Mucosa of descending colon (tissue), 3 donors: ENCODE results near the gene CDKN1C. TPM values are rescaled to one million over a fixed set of nuclear protein-coding genes. Genes with fewer than 3 reads are reported as not detected.

Source experiments
- ATAC-seq: fragments of 200-7000 bp; cut with Tn5 transposase; one replicate; pipeline ENCODE4 v1.9.1; 2020; ENCODE audit warnings: mild to moderate bottlenecking, moderate library complexity
- DNase-seq, 3 donors: peaks; one replicate each; pipeline ENCODE4 v3.0.0-alpha.2; 2020
- H3K36me3 ChIP-seq: fragments of 200-600 bp; one replicate; pipeline ENCODE4 v1.8.0; 2021; ENCODE audit warnings: low read depth, mild to moderate bottlenecking
- H3K4me1 ChIP-seq: fragments of 200-600 bp; one replicate; pipeline ENCODE4 v1.8.0; 2021; ENCODE audit warnings: low read depth, mild to moderate bottlenecking
- H3K4me3 ChIP-seq: fragments of 200-600 bp; one replicate; pipeline ENCODE4 v1.8.0; 2021; ENCODE audit warnings: mild to moderate bottlenecking
- H3K9me3 ChIP-seq: fragments of 200-600 bp; one replicate; pipeline ENCODE4 v1.8.0; 2021; ENCODE audit warnings: mild to moderate bottlenecking
- CTCF ChIP-seq: fragments of 200-600 bp; IDR thresholded peaks from one replicate; pipeline ENCODE4 v1.8.0; 2022; ENCODE audit warnings: antibody characterized with exemption, mild to moderate bottlenecking
- intact Hi-C, 2 donors: fragments of 100-400 bp; cut with DNase I in 1 of 2; cut with micrococcal nuclease in 1 of 2; formaldehyde crosslinking; loops; one replicate each; pipeline versions ENCODE4 v1.11.0 to v1.11.1; 2022; cut with DNase I, micrococcal nuclease
- total RNA-seq, 3 donors: library from RNA; stranded (reverse); fragmentation: NEBNext Ultra II Directional in 2 of 3; extraction: Animal tissue kit (Norgen Biotek cat#: 25700) in 2 of 3; gene quantifications; one replicate each; pipeline versions ENCODE4 v1.2.1 to v1.2.4, GENCODE V29; 2021 to 2023
- donor health status: DM: no; HTN: no; CAD: no; lungs with moderate emphysema.
- donor health status: DM: no; HTN: no; CAD: no.
- donor health status: DM: no; HTN: yes; CAD: no.

Gene CDKN1C
- total RNA-seq, 3 donors from 2014 or later: 3.0 to 40.3 (median 10.2) TPM

GRCh38 chr11:2898366-2899079 lies 12.9 kb upstream of the CDKN1C start:
- no peak for TF ChIP-seq CTCF
- DNase-seq (peak; percentile 57 to 85 (median 59)), ATAC-seq (no peak)
- intact Hi-C loops: loop anchor here in 1 of 2 donors (10.0 kb wide), 1 partner anchor 474 kb away; no protein-coding TSS in a partner anchor
- peaks cover 9% of the 10 kb centered on the region for H3K4me1 ChIP-seq
- no peaks in the 10 kb centered on the region for H3K36me3 ChIP-seq
- no peaks in the 10 kb centered on the region for H3K9me3 ChIP-seq
- no peak overlapping the region for H3K4me3 ChIP-seq

- H3K36me3 ChIP-seq: no peaks in the 10 kb centered on the region
- TF ChIP-seq CTCF: no peak
- no peaks in the 10 kb centered on the region for H3K9me3 ChIP-seq
- H3K4me1 ChIP-seq: peaks cover 9% of the 10 kb centered on the region
- no peak overlapping the region for H3K4me3 ChIP-seq
- intact Hi-C loops: loop anchor here in 1 of 2 donors (10.0 kb wide), 1 partner anchor 472 kb away; no protein-coding TSS in a partner anchor
- ATAC-seq (no peak), DNase-seq (peak in 2 of 3 donors; percentile 23 to 39)
These were observed 11.5 kb upstream of the CDKN1C start for GRCh38 chr11:2897048-2897447.

DNA sequence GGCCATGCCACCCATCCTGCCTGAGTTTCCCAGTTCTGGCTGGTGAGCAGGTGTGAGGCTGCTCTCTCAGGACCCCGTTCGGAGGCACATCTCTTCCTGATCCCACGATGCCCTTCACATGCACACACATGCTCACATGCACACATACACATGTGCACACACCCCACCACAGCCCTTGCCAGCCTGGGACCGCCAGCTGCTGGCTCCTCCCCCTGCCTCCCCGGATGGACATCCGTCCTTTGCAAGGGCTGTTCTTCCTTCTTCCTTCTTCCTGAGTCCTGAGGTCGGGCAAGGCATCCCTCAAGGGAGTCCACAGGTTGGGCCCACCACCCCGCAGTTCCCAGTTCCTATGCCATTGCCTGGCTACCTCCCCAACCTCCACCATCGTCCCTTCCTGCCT lies 10.5 kb upstream of the CDKN1C start:
- no peaks in the 10 kb centered on the region for H3K9me3 ChIP-seq
- intact Hi-C loops: loop anchor here in 1 of 2 donors (10.0 kb wide), 1 partner anchor 471 kb away; no protein-coding TSS in a partner anchor
- DNase-seq (peak in 2 of 3 donors; percentile 23 to 56), ATAC-seq (no peak)
- H3K36me3 ChIP-seq: no peaks in the 10 kb centered on the region
- H3K4me1 ChIP-seq: peaks cover 11% of the 10 kb centered on the region
- no peak overlapping the region for H3K4me3 ChIP-seq
- TF ChIP-seq CTCF: no peak

- DNase-seq (peak in 1 of 3 donors; percentile 22), ATAC-seq (no peak)
- intact Hi-C loops: loop anchor here in 1 of 2 donors (10.0 kb wide), 1 partner anchor 469 kb away; no protein-coding TSS in a partner anchor
- no peaks in the 10 kb centered on the region for H3K36me3 ChIP-seq
- H3K4me3 ChIP-seq: no peak overlapping the region
- no peaks in the 10 kb centered on the region for H3K9me3 ChIP-seq
- peaks cover 11% of the 10 kb centered on the region for H3K4me1 ChIP-seq
- no peak for TF ChIP-seq CTCF
These were observed 8.4 kb upstream of the CDKN1C start for GRCh38 chr11:2893935-2894334.

- TF ChIP-seq CTCF: no peak
- H3K4me1 ChIP-seq: peaks cover 11% of the 10 kb centered on the region
- DNase-seq (peak in 2 of 3 donors; percentile 56 to 75), ATAC-seq (peak; percentile 55)
- H3K9me3 ChIP-seq: no peaks in the 10 kb centered on the region
- H3K36me3 ChIP-seq: no peaks in the 10 kb centered on the region
- intact Hi-C loops: loop anchor here in 1 of 2 donors (10.0 kb wide), 1 partner anchor 468 kb away; no protein-coding TSS in a partner anchor
- H3K4me3 ChIP-seq: no peak overlapping the region
These were observed 7.5 kb upstream of the CDKN1C start for GRCh38 chr11:2892967-2893528.
